Measurements from ENCODE around the gene MT1A. TPM values are rescaled to one million over a fixed set of nuclear protein-coding genes. Genes with fewer than 3 reads are reported as not detected.

Gene MT1A
- total RNA-seq, result 0.59 TPM in 1 of 2 replicates, not detected in the other

GRCh38 chr16:56637814-56638750, at the start of gene MT1A:
Gene MT1A (plus strand): TSS chr16:56638666. CDS start chr16:56638739, 73 bp downstream.
- Histone ChIP-seq H3K79me2 (ENCODE audit: insufficient read depth, low read length) (no peaks in the 10 kb centered on the region), H2AFZ (ENCODE audit: low read length) (peak within 1 kb of the TSS; percentile 72), H3K27me3 (ENCODE audit: insufficient read depth, low read length) (peaks cover 6% of the 10 kb centered on the region), H4K20me1 (ENCODE audit: insufficient read depth, low read length) (no peaks in the 10 kb centered on the region), H3K4me2 (ENCODE audit: insufficient read depth, low read length) (peak within 1 kb of the TSS; percentile 85), H3K9me3 (ENCODE audit: low read depth, low read length) (no peaks in the 10 kb centered on the region), H3K36me3 (ENCODE audit: insufficient read depth, low read length) (no peaks in the 10 kb centered on the region), H3K4me3 (ENCODE audit: insufficient read depth, low read length) (peak within 1 kb of the TSS; percentile 71), H3K27ac (ENCODE audit: low read depth, low read length) (no peak within 1 kb of the TSS), H3K4me1 (ENCODE audit: insufficient read depth, low read length) (peaks cover 6% of the 10 kb centered on the region)
- TF ChIP-seq CTCF (IDR thresholded peaks at IDR 0.05; ENCODE audit: extremely low read depth, low read depth, low read length), result no peak
- DNase-seq (ENCODE audit: insufficient read length, low spot score, missing footprints), result peak; percentile 94

DNA sequence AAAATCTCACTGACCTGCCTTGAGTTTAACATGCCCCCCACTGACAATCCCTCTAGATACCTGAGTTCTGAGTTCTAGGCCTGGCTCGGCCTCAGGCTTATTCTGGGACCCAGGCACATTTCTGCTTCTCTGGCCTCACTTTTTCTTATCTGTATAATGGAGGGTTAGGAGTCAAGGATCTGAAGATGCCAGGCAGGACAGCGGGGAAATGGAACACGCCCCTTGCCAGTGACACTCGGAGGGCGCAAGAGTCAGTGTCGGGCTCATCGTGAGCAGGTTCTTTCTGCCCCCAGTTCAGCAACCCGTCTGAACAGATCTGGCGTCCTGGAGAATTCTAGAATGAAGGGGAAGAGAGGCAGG, 49.7 kb upstream of the MT1A start:
- Histone ChIP-seq H3K9me3 (ENCODE audit: low read depth, low read length) (no peaks in the 10 kb centered on the region), H3K4me2 (ENCODE audit: insufficient read depth, low read length) (peak overlapping the region; percentile 63), H3K4me3 (ENCODE audit: insufficient read depth, low read length) (peak overlapping the region; percentile 54), H3K4me1 (ENCODE audit: insufficient read depth, low read length) (no peaks in the 10 kb centered on the region), H3K27ac (ENCODE audit: low read depth, low read length) (no peak overlapping the region), H3K27me3 (ENCODE audit: insufficient read depth, low read length) (peaks cover 50% of the 10 kb centered on the region), H4K20me1 (ENCODE audit: insufficient read depth, low read length) (no peaks in the 10 kb centered on the region), H3K79me2 (ENCODE audit: insufficient read depth, low read length) (no peaks in the 10 kb centered on the region), H3K36me3 (ENCODE audit: insufficient read depth, low read length) (no peaks in the 10 kb centered on the region), H2AFZ (ENCODE audit: low read length) (no peak overlapping the region)
- no peak for DNase-seq (ENCODE audit: insufficient read length, low spot score, missing footprints)
- TF ChIP-seq CTCF (IDR thresholded peaks at IDR 0.05; ENCODE audit: extremely low read depth, low read depth, low read length), result no peak

GRCh38 chr16:56589141-56590039, 49.1 kb upstream of the MT1A start, which contains the start of gene MT3:
Gene MT3 (plus strand): TSS chr16:56589528. CDS start chr16:56589591, 63 bp downstream.
- Histone ChIP-seq H3K79me2 (ENCODE audit: insufficient read depth, low read length) (no peaks in the 10 kb centered on the region), H2AFZ (ENCODE audit: low read length) (no peak within 1 kb of the TSS), H3K4me3 (ENCODE audit: insufficient read depth, low read length) (peak within 1 kb of the TSS; percentile 54), H3K27ac (ENCODE audit: low read depth, low read length) (no peak within 1 kb of the TSS), H3K4me1 (ENCODE audit: insufficient read depth, low read length) (no peaks in the 10 kb centered on the region), H3K9me3 (ENCODE audit: low read depth, low read length) (no peaks in the 10 kb centered on the region), H3K36me3 (ENCODE audit: insufficient read depth, low read length) (no peaks in the 10 kb centered on the region), H3K4me2 (ENCODE audit: insufficient read depth, low read length) (peak within 1 kb of the TSS; percentile 63), H4K20me1 (ENCODE audit: insufficient read depth, low read length) (no peaks in the 10 kb centered on the region), H3K27me3 (ENCODE audit: insufficient read depth, low read length) (peaks cover 50% of the 10 kb centered on the region)
- TF ChIP-seq CTCF (IDR thresholded peaks at IDR 0.05; ENCODE audit: extremely low read depth, low read depth, low read length), result no peak
- DNase-seq (ENCODE audit: insufficient read length, low spot score, missing footprints), result no peak

Measured in osteoblast (primary cell).